Measurements from ENCODE around the gene ST7. TPM values are rescaled to one million over a fixed set of nuclear protein-coding genes. Genes with fewer than 3 reads are reported as not detected.

ST7 gene
- total RNA-seq, 1 experiment from 2014 or later: 12.9 TPM

GRCh38 chr7:117179701-117180100 is 226.4 kb downstream of the ST7 start:
- no peak overlapping the region for H3K4me3 Mint-ChIP-seq
- Histone ChIP-seq H3K18ac (ENCODE audit: insufficient read length, low read depth, low read length) (no peak overlapping the region), H3K4me2 (ENCODE audit: insufficient read depth, insufficient read length, low read length) (no peak overlapping the region), H2BK5ac (ENCODE audit: insufficient read length, low read length) (no peak overlapping the region), H4K5ac (ENCODE audit: insufficient read length, low read depth, low read length) (no peak overlapping the region), H2BK15ac (ENCODE audit: low read depth, low read length) (no peak overlapping the region), H3K79me2 (ENCODE audit: insufficient read depth, low read length) (no peaks in the 10 kb centered on the region), H4K20me1 (ENCODE audit: control insufficient read depth, insufficient read depth, insufficient read length) (no peaks in the 10 kb centered on the region), H3K23ac (ENCODE audit: insufficient read length, low read depth, low read length) (no peak overlapping the region), H3K27ac (ENCODE audit: insufficient read length, low read depth, low read length) (no peak overlapping the region), H2BK120ac (ENCODE audit: low read depth, low read length, poor library complexity, severe bottlenecking) (no peak overlapping the region), H3K4me1 (ENCODE audit: insufficient read depth, low read length) (no peaks in the 10 kb centered on the region; the same call in 1 of the 2 replicates), H3K9me3 (ENCODE audit: control insufficient read depth, low read depth, low read length) (no peaks in the 10 kb centered on the region), H3K14ac (ENCODE audit: insufficient read depth, low read length) (no peak overlapping the region), H4K91ac (ENCODE audit: insufficient read length, low read depth, low read length) (no peak overlapping the region), H2AK5ac (ENCODE audit: insufficient read length, low read length) (no peak overlapping the region), H3K79me1 (ENCODE audit: insufficient read depth, low read depth, low read length, poor library complexity, severe bottlenecking) (no peaks in the 10 kb centered on the region), H2AFZ (ENCODE audit: low read length) (no peak overlapping the region), H4K8ac (replicated peaks; ENCODE audit: insufficient read length, low read depth, low read length) (no peak overlapping the region), H3K9ac (ENCODE audit: extremely low read depth, insufficient read length, low read length) (no peak overlapping the region), H3K27me3 (ENCODE audit: insufficient read depth, low read length) (no peaks in the 10 kb centered on the region), H2BK12ac (ENCODE audit: insufficient read length, low read depth, low read length) (no peak overlapping the region), H3K4ac (ENCODE audit: low read depth, low read length) (no peak overlapping the region), H2BK20ac (ENCODE audit: low read depth, low read length, poor library complexity, severe bottlenecking) (no peak overlapping the region), H3T11ph (ENCODE audit: low read length) (no peak overlapping the region), H3K56ac (ENCODE audit: insufficient read length, low read depth, low read length) (no peak overlapping the region), H3K23me2 (ENCODE audit: insufficient read length, low read depth, low read length, poor library complexity, severe bottlenecking) (no peaks in the 10 kb centered on the region)
- H3K9me3 Mint-ChIP-seq: no peaks in the 10 kb centered on the region
- H3K4me1 Mint-ChIP-seq: peaks cover 7 to 8% of the 10 kb centered on the region in 2 experiments
- peak overlapping the region in 1 of 3 experiments; percentile 5; a peak in 1 of 7 replicates for H3K27ac Mint-ChIP-seq
- no peaks in the 10 kb centered on the region for H3K27me3 Mint-ChIP-seq (ENCODE audit: low read depth)
- H3K36me3 Mint-ChIP-seq (ENCODE audit: insufficient read depth in 1 of 3, low read depth in 3 of 3): no peaks in the 10 kb centered on the region
- no peak for DNase-seq
- WGBS (ENCODE audit: extremely low coverage, insufficient read length, low lambda C conversion rate): no CpG with 5 or more reads among the region's 2 CpGs
- TF ChIP-seq, protein P1, sequence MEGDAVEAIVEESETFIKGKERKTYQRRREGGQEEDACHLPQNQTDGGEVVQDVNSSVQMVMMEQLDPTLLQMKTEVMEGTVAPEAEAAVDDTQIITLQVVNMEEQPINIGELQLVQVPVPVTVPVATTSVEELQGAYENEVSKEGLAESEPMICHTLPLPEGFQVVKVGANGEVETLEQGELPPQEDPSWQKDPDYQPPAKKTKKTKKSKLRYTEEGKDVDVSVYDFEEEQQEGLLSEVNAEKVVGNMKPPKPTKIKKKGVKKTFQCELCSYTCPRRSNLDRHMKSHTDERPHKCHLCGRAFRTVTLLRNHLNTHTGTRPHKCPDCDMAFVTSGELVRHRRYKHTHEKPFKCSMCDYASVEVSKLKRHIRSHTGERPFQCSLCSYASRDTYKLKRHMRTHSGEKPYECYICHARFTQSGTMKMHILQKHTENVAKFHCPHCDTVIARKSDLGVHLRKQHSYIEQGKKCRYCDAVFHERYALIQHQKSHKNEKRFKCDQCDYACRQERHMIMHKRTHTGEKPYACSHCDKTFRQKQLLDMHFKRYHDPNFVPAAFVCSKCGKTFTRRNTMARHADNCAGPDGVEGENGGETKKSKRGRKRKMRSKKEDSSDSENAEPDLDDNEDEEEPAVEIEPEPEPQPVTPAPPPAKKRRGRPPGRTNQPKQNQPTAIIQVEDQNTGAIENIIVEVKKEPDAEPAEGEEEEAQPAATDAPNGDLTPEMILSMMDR (conservative IDR thresholded peaks at IDR 0.05): no peak
